Thymus (tissue), 14 donors: ENCODE results near the gene CD2. TPM values are rescaled to one million over a fixed set of nuclear protein-coding genes. Genes with fewer than 3 reads are reported as not detected.
A peak's percentile ranks its signal among the peaks of the same experiment; 100 is the strongest.

ENCODE experiments used
- DNase-seq, 9 donors: peaks; one replicate each; pipeline ENCODE4 v3.0.0-alpha.2; 2013; ENCODE audit warnings: low spot score in 9 of 9, low read depth in 6 of 9, missing footprints in 1 of 9
- H3K27ac ChIP-seq, 2 donors: one replicate each; pipeline ENCODE4 v1.5.1; 2013; ENCODE audit warnings: control low read depth in 1 of 2, low read depth in 1 of 2, low read length in 1 of 2, mild to moderate bottlenecking in 1 of 2, moderate library complexity in 1 of 2
- H3K27me3 ChIP-seq, 2 donors: one replicate each; pipeline ENCODE4 v1.5.1; 2013; ENCODE audit warnings: low read length in 1 of 2; ENCODE audit not compliant: control insufficient read depth in 2 of 2, insufficient read depth in 1 of 2
- H3K36me3 ChIP-seq, 2 donors: one replicate each; pipeline ENCODE4 v1.5.1; 2013; ENCODE audit warnings: low read length in 1 of 2, mild to moderate bottlenecking in 1 of 2, moderate library complexity in 1 of 2; ENCODE audit not compliant: control insufficient read depth in 2 of 2, insufficient read depth in 2 of 2
- H3K4me1 ChIP-seq, 2 donors: one replicate each; pipeline ENCODE4 v1.5.1; 2013; ENCODE audit warnings: low read length in 2 of 2; ENCODE audit not compliant: control insufficient read depth in 2 of 2, insufficient read depth in 2 of 2
- H3K4me3 ChIP-seq, 2 donors: one replicate each; pipeline ENCODE4 v1.5.1; 2013; ENCODE audit warnings: low read length in 2 of 2, control low read depth in 1 of 2, mild to moderate bottlenecking in 1 of 2
- H3K9me3 ChIP-seq, 2 donors: one replicate each; pipeline ENCODE4 v1.5.1; 2013; ENCODE audit warnings: low read length in 1 of 2, mild to moderate bottlenecking in 1 of 2; ENCODE audit not compliant: control insufficient read depth in 2 of 2, insufficient read depth in 1 of 2
- WGBS: extraction: QIAGEN DNeasy Blood & Tissue Kit; methylation state at CpG from one replicate; pipeline ENCODE4 v1.1.7; 2013; 5-methylcytosine and 5-hydroxymethylcytosine counted together
- long read RNA-seq, 10 donors: transcript quantifications; one replicate each; lab custom pipeline, GENCODE V29; 2026
- polyA plus RNA-seq: library from polyadenylated mRNA; stranded (reverse); fragments of 200-250 nt; gene quantifications from one replicate; pipeline ENCODE4 v1.2.3, GENCODE V29; 2013
- total RNA-seq: library from RNA; stranded (reverse); fragments of 120-200 nt; gene quantifications from one replicate; pipeline ENCODE4 v1.2.4, GENCODE V29; 2013
- donor health status: healthy.

Gene CD2
- total RNA-seq: 171 TPM
- 244 TPM for polyA plus RNA-seq
- long read RNA-seq, donor 1, transcript CD2-202 (5 exons, 1,609 nt): major isoform, 7 of 9 reads
- long read RNA-seq, donor 1, partial matches to known transcripts: 0 of 9 reads
- long read RNA-seq, donor 1, other reads (novel, unspliced or antisense): 0 of 9 reads
- long read RNA-seq, donor 2, transcript CD2-202 (5 exons, 1,609 nt): major isoform, 133 of 264 reads
- long read RNA-seq, donor 2, transcript CD2-201 (2 exons, 478 nt): minor isoform, 18 of 264 reads
- long read RNA-seq, donor 2, partial matches to known transcripts: 91 of 264 reads
- long read RNA-seq, donor 2, other reads (novel, unspliced or antisense): 22 of 264 reads
- long read RNA-seq, donor 3, transcript CD2-201 (2 exons, 478 nt): minor isoform, 26 of 164 reads
- long read RNA-seq, donor 3, transcript CD2-202 (5 exons, 1,609 nt): major isoform, 90 of 164 reads
- long read RNA-seq, donor 3, partial matches to known transcripts: 36 of 164 reads
- long read RNA-seq, donor 3, other reads (novel, unspliced or antisense): 12 of 164 reads
- long read RNA-seq, donor 4, transcript CD2-202 (5 exons, 1,609 nt): major isoform, 22 of 43 reads
- long read RNA-seq, donor 4, transcript CD2-201 (2 exons, 478 nt): minor isoform, 8 of 43 reads
- long read RNA-seq, donor 4, partial matches to known transcripts: 13 of 43 reads
- long read RNA-seq, donor 4, other reads (novel, unspliced or antisense): 0 of 43 reads
- long read RNA-seq, donor 5, transcript CD2-201 (2 exons, 478 nt): minor isoform, 33 of 180 reads
- long read RNA-seq, donor 5, transcript CD2-202 (5 exons, 1,609 nt): major isoform, 75 of 180 reads
- long read RNA-seq, donor 5, partial matches to known transcripts: 57 of 180 reads
- long read RNA-seq, donor 5, other reads (novel, unspliced or antisense): 15 of 180 reads
- long read RNA-seq, donor 6, transcript CD2-202 (5 exons, 1,609 nt): major isoform, 57 of 102 reads
- long read RNA-seq, donor 6, partial matches to known transcripts: 36 of 102 reads
- long read RNA-seq, donor 6, other reads (novel, unspliced or antisense): 5 of 102 reads
- long read RNA-seq, donor 7, transcript CD2-201 (2 exons, 478 nt): minor isoform, 18 of 166 reads
- long read RNA-seq, donor 7, transcript CD2-202 (5 exons, 1,609 nt): major isoform, 81 of 166 reads
- long read RNA-seq, donor 7, partial matches to known transcripts: 56 of 166 reads
- long read RNA-seq, donor 7, other reads (novel, unspliced or antisense): 11 of 166 reads
- long read RNA-seq, donor 8, transcript CD2-202 (5 exons, 1,609 nt): major isoform, 44 of 50 reads
- long read RNA-seq, donor 8, transcript CD2-201 (2 exons, 478 nt): minor isoform, 6 of 50 reads
- long read RNA-seq, donor 8, partial matches to known transcripts: 0 of 50 reads
- long read RNA-seq, donor 8, other reads (novel, unspliced or antisense): 0 of 50 reads
- long read RNA-seq, donor 9, transcript CD2-202 (5 exons, 1,609 nt): major isoform, 50 of 102 reads
- long read RNA-seq, donor 9, transcript CD2-201 (2 exons, 478 nt): minor isoform, 10 of 102 reads
- long read RNA-seq, donor 9, partial matches to known transcripts: 42 of 102 reads
- long read RNA-seq, donor 9, other reads (novel, unspliced or antisense): 0 of 102 reads
- long read RNA-seq, donor 10, transcript CD2-201 (2 exons, 478 nt): minor isoform, 8 of 103 reads
- long read RNA-seq, donor 10, transcript CD2-202 (5 exons, 1,609 nt): major isoform, 60 of 103 reads
- long read RNA-seq, donor 10, partial matches to known transcripts: 23 of 103 reads
- long read RNA-seq, donor 10, other reads (novel, unspliced or antisense): 12 of 103 reads

GRCh38 chr1:116754198-116754977, at the start of gene CD2:
Gene CD2 (plus strand): TSS chr1:116754430. CDS start chr1:116754493, 63 bp downstream.
- 35% methylated on average over 7 of the region's 7 CpGs for WGBS
- peak within 1 kb of the TSS; percentile 93 to 96 for H3K27ac ChIP-seq
- no peaks in the 10 kb centered on the region for H3K27me3 ChIP-seq

GRCh38 chr1:116706123-116706522, 48.1 kb upstream of the CD2 start:
- Histone ChIP-seq H3K4me3 (no peak overlapping the region), H3K9me3 (no peaks in the 10 kb centered on the region), H3K27ac (no peak overlapping the region), H3K4me1 (no peaks in the 10 kb centered on the region), H3K36me3 (no peaks in the 10 kb centered on the region), H3K27me3 (no peaks in the 10 kb centered on the region)
- DNase-seq: no peak
- 96% methylated on average over 2 of the region's 2 CpGs for WGBS

More at GRCh38 chr1:116754198-116754977, at the start of gene CD2:
- peaks cover 0 to 2% of the 10 kb centered on the region in 2 donors for H3K36me3 ChIP-seq
- no peaks in the 10 kb centered on the region for H3K9me3 ChIP-seq
- peaks cover 0 to 20% of the 10 kb centered on the region in 2 donors for H3K4me1 ChIP-seq
- peak within 1 kb of the TSS; percentile 77 for H3K4me3 ChIP-seq
- peak in 5 of 9 donors; percentile 79 to 92 (median 82) for DNase-seq

- Histone ChIP-seq H3K4me3 (no peak overlapping the region), H3K9me3 (no peaks in the 10 kb centered on the region), H3K4me1 (peaks cover 0 to 3% of the 10 kb centered on the region in 2 donors), H3K36me3 (no peaks in the 10 kb centered on the region), H3K27me3 (no peaks in the 10 kb centered on the region), H3K27ac (no peak overlapping the region)
- no peak for DNase-seq
Measured at GRCh38 chr1:116706841-116707240, 47.4 kb upstream of the CD2 start.

GRCh38 chr1:116708255-116708900, 45.9 kb upstream of the CD2 start:
- Histone ChIP-seq H3K4me1 (peaks cover 0 to 7% of the 10 kb centered on the region in 2 donors), H3K4me3 (no peak overlapping the region), H3K9me3 (no peaks in the 10 kb centered on the region), H3K36me3 (no peaks in the 10 kb centered on the region), H3K27me3 (no peaks in the 10 kb centered on the region), H3K27ac (no peak overlapping the region)
- DNase-seq: no peak
- WGBS: 94% methylated on average over 6 of the region's 6 CpGs

- Histone ChIP-seq H3K36me3 (no peaks in the 10 kb centered on the region), H3K4me1 (peaks cover 0 to 7% of the 10 kb centered on the region in 2 donors), H3K4me3 (no peak overlapping the region), H3K9me3 (no peaks in the 10 kb centered on the region), H3K27me3 (no peaks in the 10 kb centered on the region), H3K27ac (no peak overlapping the region)
- DNase-seq: no peak
- WGBS: 98% methylated on average over 7 of the region's 7 CpGs
Measured at GRCh38 chr1:116709666-116710167, 44.5 kb upstream of the CD2 start.

- no peak overlapping the region for H3K27ac ChIP-seq
Measured at GRCh38 chr1:116710420-116711262, 43.6 kb upstream of the CD2 start.

More at GRCh38 chr1:116710420-116711262, 43.6 kb upstream of the CD2 start:
- peaks cover 0 to 7% of the 10 kb centered on the region in 2 donors for H3K4me1 ChIP-seq
- no peaks in the 10 kb centered on the region for H3K27me3 ChIP-seq
- no peaks in the 10 kb centered on the region for H3K9me3 ChIP-seq
- H3K36me3 ChIP-seq: no peaks in the 10 kb centered on the region
- no peak for DNase-seq
- H3K4me3 ChIP-seq: no peak overlapping the region
- WGBS: 94% methylated on average over 2 of the region's 2 CpGs
